Keratinocyte (primary cell): ENCODE measurements around the gene MED14. TPM values are rescaled to one million over a fixed set of nuclear protein-coding genes. Genes with fewer than 3 reads are reported as not detected.

ENCODE experiments used
- DNase-seq: peaks from one replicate; pipeline ENCODE4 v3.0.0-alpha.2; 2011; ENCODE audit warnings: low read depth, missing footprints, low spot score
- FAIRE-seq: peaks from 2 replicates; lab custom pipeline; 2011; peaks lifted over from hg19 to GRCh38; lab: Jason Lieb, UNC
- H2AFZ ChIP-seq: 2 replicates; pipeline ENCODE4 v1.6.0; 2012; ENCODE audit warnings: low read length, control low read depth, inconsistent platforms; ENCODE audit not compliant: control insufficient read depth
- H3K27ac ChIP-seq: 2 replicates; pipeline ENCODE4 v1.5.1; 2011; ENCODE audit warnings: low read length; ENCODE audit not compliant: control insufficient read depth, insufficient read depth
- H3K27me3 ChIP-seq: 3 replicates; pipeline ENCODE4 v1.6.0; 2011; ENCODE audit warnings: low read length; ENCODE audit not compliant: control insufficient read depth, insufficient read depth; ENCODE audit errors: extremely low read depth
- H3K36me3 ChIP-seq, 2 experiments: 2 replicates in 1 of 2; 3 replicates in 1 of 2; pipeline ENCODE4 v1.5.1; 2011; ENCODE audit warnings: low read length in 2 of 2, mild to moderate bottlenecking in 1 of 2; ENCODE audit not compliant: control insufficient read depth in 2 of 2, insufficient read depth in 2 of 2; ENCODE audit errors: extremely low read depth in 1 of 2
- H3K4me1 ChIP-seq: 3 replicates; pipeline ENCODE4 v1.5.1; 2011; ENCODE audit warnings: low read length; ENCODE audit not compliant: control insufficient read depth, insufficient read depth; ENCODE audit errors: extremely low read depth
- H3K4me2 ChIP-seq: 3 replicates; pipeline ENCODE4 v1.6.0; 2011; ENCODE audit warnings: low read depth, low read length; ENCODE audit not compliant: control insufficient read depth, insufficient read depth; ENCODE audit errors: extremely low read depth
- H3K4me3 ChIP-seq, 3 experiments: fragments of 200-600 bp in 1 of 3; sonication (generic) in 1 of 3; 2 replicates in 2 of 3; 3 replicates in 1 of 3; pipeline ENCODE4 v1.5.1; 2011 to 2016; ENCODE audit warnings: low read length in 3 of 3, mild to moderate bottlenecking in 3 of 3, control low read depth in 2 of 3, inconsistent platforms in 1 of 3, low read depth in 1 of 3, mixed read lengths in 1 of 3, mixed run types in 1 of 3, moderate library complexity in 1 of 3; ENCODE audit not compliant: control insufficient read depth in 2 of 3, insufficient read depth in 2 of 3; ENCODE audit errors: extremely low read depth in 1 of 3
- H3K79me2 ChIP-seq: 2 replicates; pipeline ENCODE4 v1.6.0; 2012; ENCODE audit warnings: low read length; ENCODE audit not compliant: control insufficient read depth, insufficient read depth
- H3K9ac ChIP-seq: 3 replicates; pipeline ENCODE4 v1.6.0; 2011; ENCODE audit warnings: low read length; ENCODE audit not compliant: control insufficient read depth, insufficient read depth; ENCODE audit errors: extremely low read depth
- H3K9me1 ChIP-seq: 3 replicates; pipeline ENCODE4 v1.6.0; 2011; ENCODE audit warnings: low read length; ENCODE audit not compliant: control insufficient read depth, insufficient read depth; ENCODE audit errors: extremely low read depth
- H3K9me3 ChIP-seq: 2 replicates; pipeline ENCODE4 v1.5.1; 2012; ENCODE audit warnings: low read depth, low read length; ENCODE audit not compliant: control insufficient read depth
- H4K20me1 ChIP-seq: 3 replicates; pipeline ENCODE4 v1.6.0; 2011; ENCODE audit warnings: low read length; ENCODE audit not compliant: control insufficient read depth, insufficient read depth; ENCODE audit errors: extremely low read depth
- CTCF ChIP-seq, 3 experiments: IDR thresholded peaks in 1 of 3; conservative IDR thresholded peaks in 1 of 3; optimal IDR thresholded peaks in 1 of 3; 2 replicates in 2 of 3; 3 replicates in 1 of 3; pipeline versions ENCODE3 to v1.5.1; 2011; ENCODE audit warnings: low read length in 3 of 3, mild to moderate bottlenecking in 3 of 3, moderate library complexity in 2 of 3, control low read depth in 1 of 3, inconsistent platforms in 1 of 3; ENCODE audit not compliant: insufficient read depth in 2 of 3; ENCODE audit errors: extremely low read depth in 1 of 3
- EZH2 ChIP-seq: IDR thresholded peaks from one replicate; pipeline ENCODE4 v1.6.1; 2012; ENCODE audit warnings: inconsistent platforms, mild to moderate bottlenecking, low read length, moderate library complexity
- dilution Hi-C: fragments of 300-500 bp; cut with MboI; formaldehyde crosslinking; loops from one replicate; pipeline ENCODE4 v1.7.0; 2020; ENCODE audit warnings: low sequenced_read_pairs; ENCODE audit not compliant: extremely low pct_ligation_motif_present
- polyA plus RNA-seq, 5 experiments: library from polyadenylated mRNA; depleted of rRNA in 3 of 5; stranded (reverse) in 3 of 5; stranded (forward) in 1 of 5; unstranded in 1 of 5; fragments of >200 nt; gene quantifications; 1 replicate in 1 of 5; 2 replicates in 3 of 5; 3 replicates in 1 of 5; pipeline versions ENCODE4 v1.2.1 to v1.2.3, GENCODE V29; 2011 to 2012; ENCODE audit warnings: missing spikeins in 2 of 5, low read depth in 1 of 5, low replicate concordance in 1 of 5

MED14 gene
- polyA plus RNA-seq, 1 donor (not counting 4 experiments of a cell fraction or from before 2014, with no cell fraction given) = 25.9 TPM

- Histone ChIP-seq H4K20me1 (no peaks in the 10 kb centered on the region), H3K27ac (no peak overlapping the region), H3K9me3 (no peaks in the 10 kb centered on the region), H3K4me3 (no peak overlapping the region), H2AFZ (no peak overlapping the region), H3K27me3 (no peaks in the 10 kb centered on the region), H3K36me3 (peaks cover 0 to 3% of the 10 kb centered on the region in 2 experiments), H3K4me1 (no peaks in the 10 kb centered on the region), H3K4me2 (no peak overlapping the region), H3K9ac (no peak overlapping the region), H3K9me1 (no peaks in the 10 kb centered on the region), H3K79me2 (no peaks in the 10 kb centered on the region)
- no peak for DNase-seq
- no peak for TF ChIP-seq EZH2
- dilution Hi-C loops = no loop called here
- FAIRE-seq = no peak
Observed at GRCh38 chrX:40698851-40699250, 36.5 kb downstream of the MED14 start.

GRCh38 chrX:40694802-40695201, 40.5 kb downstream of the MED14 start:
- no peaks in the 10 kb centered on the region for H4K20me1 ChIP-seq
- no peak overlapping the region for H3K4me2 ChIP-seq
- H3K79me2 ChIP-seq = no peaks in the 10 kb centered on the region
- no peak overlapping the region for H3K27ac ChIP-seq
- DNase-seq = no peak
- no peaks in the 10 kb centered on the region for H3K9me3 ChIP-seq
- no peak overlapping the region for H2AFZ ChIP-seq
- H3K27me3 ChIP-seq = no peaks in the 10 kb centered on the region
- no peaks in the 10 kb centered on the region for H3K9me1 ChIP-seq
- peaks cover 0 to 6% of the 10 kb centered on the region in 2 experiments for H3K36me3 ChIP-seq
- no peak overlapping the region for H3K4me3 ChIP-seq
- no peak overlapping the region for H3K9ac ChIP-seq
- dilution Hi-C loops = no loop called here
- TF ChIP-seq EZH2 = no peak
- FAIRE-seq = no peak
- H3K4me1 ChIP-seq = no peaks in the 10 kb centered on the region

- Histone ChIP-seq H3K27ac (no peak overlapping the region), H4K20me1 (no peaks in the 10 kb centered on the region), H2AFZ (no peak overlapping the region), H3K79me2 (no peaks in the 10 kb centered on the region), H3K9ac (no peak overlapping the region), H3K27me3 (no peaks in the 10 kb centered on the region), H3K4me2 (no peak overlapping the region), H3K4me3 (no peak overlapping the region), H3K9me1 (no peaks in the 10 kb centered on the region), H3K4me1 (no peaks in the 10 kb centered on the region), H3K36me3 (peaks cover 5 to 12% of the 10 kb centered on the region in 2 experiments), H3K9me3 (no peaks in the 10 kb centered on the region)
- FAIRE-seq (no peak), DNase-seq (no peak)
- dilution Hi-C loops = no loop called here
- TF ChIP-seq EZH2 = no peak
- no peak for TF ChIP-seq CTCF (optimal IDR thresholded peaks at IDR 0.05 in 1 of 3, IDR thresholded peaks at IDR 0.05 in 1 of 3, conservative IDR thresholded peaks at IDR 0.05 in 1 of 3; ENCODE audit: extremely low read depth in 1 of 3, insufficient read depth in 2 of 3, low read length in 3 of 3)
Observed at GRCh38 chrX:40688929-40689328, 46.4 kb downstream of the MED14 start.
